GM21737 (cell line): ENCODE results near the gene CHCHD1.
"Not testable (repeated sequence)": the region's sequence is repeated elsewhere in the genome, so short reads cannot be mapped to it uniquely, and the experiment has no call there.

Experiments
- ATAC-seq: cut with Tn5 transposase; IDR thresholded peaks from one replicate; pipeline ENCODE4 v1.9.1; 2021; ENCODE audit warnings: mild to moderate bottlenecking, moderate library complexity; ENCODE audit not compliant: unreplicated experiment

CHCHD1 gene

DNA sequence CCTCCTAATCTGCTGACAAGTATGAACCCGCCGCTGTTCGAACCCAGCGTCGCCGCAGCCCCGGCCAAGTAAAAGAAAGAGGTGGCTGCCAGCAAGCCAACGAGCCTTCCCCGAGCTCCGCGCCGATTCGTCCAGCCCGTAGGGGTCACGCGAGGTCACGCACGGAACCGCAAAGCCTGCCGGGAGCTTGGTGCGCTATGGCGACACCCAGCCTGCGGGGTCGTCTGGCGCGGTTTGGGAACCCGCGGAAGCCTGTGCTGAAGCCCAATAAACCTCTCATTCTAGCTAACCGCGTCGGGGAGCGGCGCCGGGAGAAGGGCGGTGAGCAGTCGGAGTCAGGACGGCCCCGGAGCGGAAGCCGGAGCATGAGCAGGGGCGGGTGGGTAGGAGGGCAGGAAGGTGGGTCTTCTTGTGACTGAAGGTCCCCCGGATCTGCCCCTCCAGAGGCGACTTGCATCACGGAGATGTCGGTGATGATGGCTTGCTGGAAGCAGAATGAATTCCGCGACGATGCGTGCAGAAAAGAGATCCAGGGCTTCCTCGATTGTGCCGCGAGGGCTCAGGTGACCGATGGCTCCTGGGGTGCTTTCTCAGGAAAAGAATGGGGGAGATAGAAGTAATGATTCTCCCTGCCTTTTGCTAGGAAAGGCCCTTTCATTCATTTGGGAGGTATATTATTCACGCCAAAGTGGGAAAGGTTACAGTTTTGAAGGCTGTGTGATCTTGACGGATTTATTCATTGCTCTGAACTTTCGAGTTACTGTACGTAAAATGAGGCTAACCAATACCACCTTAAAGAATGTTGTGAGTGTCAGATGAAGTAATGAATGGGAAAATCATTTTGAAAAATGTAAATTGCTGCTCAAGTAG lies at the start of gene CHCHD1:
CHCHD1 (plus strand) TSS at position 170 of the 870 bp plus-strand sequence; CDS start at position 198, 28 bp downstream.
- peak; percentile 42 for ATAC-seq

GRCh38 chr10:73732426-73732825 lies 49.4 kb upstream of the CHCHD1 start:
- no peak for ATAC-seq

DNA sequence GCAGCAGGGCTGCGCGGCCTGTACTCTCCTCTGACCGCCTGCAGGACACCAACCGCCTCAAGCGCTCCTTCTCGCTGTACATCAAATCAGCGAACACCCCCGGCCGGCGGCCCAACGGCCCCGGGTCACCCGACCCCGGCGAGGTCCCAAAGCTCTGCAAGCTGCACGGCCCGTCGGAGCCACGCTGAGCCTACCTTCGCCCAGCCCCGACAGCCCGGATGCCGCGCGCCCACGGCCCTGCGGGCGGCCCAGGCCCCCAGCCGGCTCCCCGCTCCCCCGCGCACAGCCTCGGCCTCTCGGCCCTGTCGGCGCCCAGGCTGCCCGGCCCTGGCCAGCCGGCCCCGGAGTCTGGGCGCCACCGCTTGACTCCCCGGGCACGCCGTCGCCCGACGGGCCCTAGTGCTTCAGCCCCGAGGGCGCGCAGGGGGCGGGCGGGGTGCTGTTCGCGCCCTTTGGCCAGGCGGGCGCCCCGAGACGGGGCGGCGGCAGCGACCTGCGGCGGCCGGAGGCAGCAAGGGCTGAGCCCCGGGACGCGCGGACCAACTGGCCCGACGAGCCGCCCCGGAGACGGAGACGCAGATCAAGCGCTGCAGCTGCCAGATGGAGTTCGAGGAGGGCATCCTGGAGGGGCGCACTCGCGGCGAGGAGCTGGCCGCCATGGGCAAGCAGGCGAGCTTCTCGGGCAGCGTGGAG lies 48.8 kb upstream of the CHCHD1 start:
- ATAC-seq, result no peak

GRCh38 chr10:73734028-73734720 lies 47.7 kb upstream of the CHCHD1 start:
- ATAC-seq, result no peak

DNA sequence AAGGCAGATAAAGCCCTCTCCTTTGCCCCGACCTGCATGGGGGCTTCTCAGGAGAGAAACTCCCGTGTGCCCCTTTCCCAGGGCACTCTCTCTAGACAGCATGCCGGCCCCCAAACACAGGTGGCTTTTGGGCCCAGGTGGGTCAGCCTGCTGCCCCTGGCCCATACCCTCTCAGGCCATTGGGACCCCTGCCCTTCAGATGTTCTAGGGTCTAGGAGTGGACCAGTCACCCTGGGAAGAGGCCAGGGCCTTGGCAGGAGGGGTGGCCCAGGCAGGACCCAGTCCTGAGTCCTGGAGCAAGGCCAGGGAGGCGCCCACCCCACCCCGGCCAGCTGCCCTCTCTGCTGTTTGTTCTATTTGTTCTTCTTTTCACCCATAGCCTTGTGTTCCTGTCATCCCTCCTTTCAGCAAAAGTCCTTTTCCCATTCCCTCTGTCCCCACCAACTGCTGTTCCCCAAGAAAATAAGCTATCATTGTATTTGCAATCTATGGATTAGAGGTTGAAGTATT lies 47.0 kb upstream of the CHCHD1 start:
- ATAC-seq, result no peak

DNA sequence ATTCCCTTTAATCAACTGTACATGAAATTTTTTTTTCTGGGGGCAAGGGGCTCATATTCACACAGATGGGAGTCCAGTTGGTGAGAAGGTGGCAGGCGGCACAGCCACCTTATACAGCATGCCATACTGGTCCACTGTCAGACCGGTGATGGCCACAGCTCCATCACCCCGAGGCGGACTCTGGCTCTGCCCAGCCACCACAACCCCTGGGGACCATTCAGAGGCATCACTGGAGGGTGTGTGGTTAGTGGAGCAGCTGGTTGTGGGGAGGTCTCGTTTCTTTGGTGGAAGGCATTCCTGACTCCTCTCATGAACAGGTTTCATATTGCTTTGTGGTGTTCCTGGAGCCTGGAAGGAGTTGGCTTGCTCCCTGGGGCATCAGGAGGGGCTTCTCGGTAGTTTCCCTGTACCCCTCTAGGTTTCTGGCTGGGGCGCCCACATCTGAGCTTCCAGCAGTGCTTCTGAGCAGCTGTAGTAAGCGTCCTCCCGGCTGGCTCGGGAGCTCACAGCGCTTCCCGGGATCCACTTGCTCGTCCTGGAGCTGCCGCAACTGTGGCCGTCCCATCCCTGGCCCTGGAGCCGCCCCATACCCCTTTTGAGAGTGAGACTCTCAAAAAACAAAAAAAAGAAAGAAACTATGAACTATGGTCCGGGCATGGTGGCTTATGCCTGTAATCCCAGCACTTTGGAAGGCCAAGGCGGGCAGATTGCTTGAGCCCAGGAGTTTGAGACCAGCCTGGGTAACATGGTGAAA lies 41.2 kb upstream of the CHCHD1 start:
- ATAC-seq, result not testable (repeated sequence)

GRCh38 chr10:73742454-73742734 lies 39.5 kb upstream of the CHCHD1 start:
- ATAC-seq, result no peak

DNA sequence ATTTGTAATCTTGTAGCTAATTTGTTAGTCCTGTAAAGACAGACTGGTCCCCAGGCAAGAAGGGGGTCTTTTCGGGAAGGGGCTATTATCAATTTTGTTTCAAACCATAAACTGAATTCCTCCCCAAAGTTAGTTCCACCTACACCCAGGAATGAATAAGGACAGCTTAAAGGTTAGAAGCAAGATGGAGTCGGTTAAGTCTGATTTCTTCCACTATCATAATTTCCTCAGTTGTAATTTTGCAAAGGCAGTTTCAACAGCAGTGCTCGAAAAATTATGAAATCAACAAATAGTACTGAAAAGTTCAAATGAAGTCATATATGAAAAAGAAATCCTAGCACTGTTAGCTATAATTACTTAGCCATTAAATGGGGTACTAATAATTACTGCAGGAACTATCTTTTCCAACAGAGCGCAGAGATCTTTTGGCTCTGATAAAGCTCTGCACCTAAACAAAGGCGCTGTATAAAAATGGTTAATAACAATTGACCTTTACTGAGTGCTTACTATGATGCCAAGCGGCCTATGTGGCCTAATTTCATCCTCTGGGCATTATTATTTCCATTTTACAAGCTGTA lies 38.4 kb upstream of the CHCHD1 start:
- no peak for ATAC-seq

DNA sequence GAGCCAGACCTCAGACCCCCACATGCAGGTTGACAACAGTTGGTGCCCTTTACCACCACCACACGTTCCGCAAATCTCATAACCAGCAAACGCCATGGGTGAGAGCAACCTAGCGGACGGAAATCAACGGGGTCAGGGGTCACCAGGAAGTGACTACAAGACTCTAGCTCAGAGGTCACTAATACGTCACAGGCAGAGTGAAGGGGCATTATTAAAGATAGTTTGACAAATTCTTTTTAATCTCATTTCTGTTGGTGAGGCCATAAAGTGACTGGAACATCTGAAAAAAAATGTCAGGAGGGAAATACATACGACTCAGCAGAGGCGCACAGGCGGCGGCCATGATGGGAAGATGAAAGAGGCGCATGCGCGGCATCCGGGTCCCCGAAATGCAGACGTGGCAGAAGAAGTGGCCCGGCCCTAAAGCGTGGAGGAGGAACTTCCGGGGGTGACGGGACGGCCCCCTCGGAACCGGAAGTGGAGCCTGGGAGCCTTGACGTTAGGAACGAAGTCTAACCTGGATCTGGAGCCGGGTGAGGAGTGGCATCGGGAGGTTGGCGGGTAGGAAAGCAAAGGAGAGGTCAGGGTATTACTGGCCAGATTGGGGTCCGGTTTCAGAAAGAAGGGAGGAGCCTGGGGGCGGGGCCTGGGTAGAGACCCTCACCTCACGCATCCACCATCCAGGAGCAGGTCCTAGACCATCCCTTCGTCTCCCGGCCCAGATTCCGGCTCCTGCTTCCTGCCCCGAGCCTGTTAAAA lies 37.8 kb upstream of the CHCHD1 start, which contains the start of gene SEC24C:
SEC24C (plus strand) TSS at position 468 of the 759 bp plus-strand sequence. CDS start 2,461 bp downstream, outside the sequence.
- ATAC-seq, result peak; percentile 85

DNA sequence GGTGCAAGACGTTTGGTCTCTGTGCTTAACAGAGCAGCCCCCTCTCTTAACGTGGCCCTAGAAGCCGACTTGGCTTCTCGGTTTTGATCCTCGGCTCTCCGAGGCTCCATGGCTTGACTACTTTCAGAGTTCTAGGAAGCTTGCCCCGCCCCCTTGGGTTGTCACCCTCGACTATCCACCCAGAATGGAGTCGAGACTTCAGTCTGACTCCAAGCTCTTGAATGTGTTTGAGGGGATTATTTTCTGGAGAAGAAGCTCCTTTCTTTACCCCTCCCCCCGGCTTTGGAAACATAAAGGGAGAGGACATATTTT lies 37.2 kb upstream of the CHCHD1 start:
- ATAC-seq, result peak; percentile 31

- ATAC-seq, result no peak
These were observed 35.1 kb upstream of the CHCHD1 start for GRCh38 chr10:73746721-73747120.

GRCh38 chr10:73750819-73751218 lies 31.0 kb upstream of the CHCHD1 start:
- ATAC-seq, result no peak

DNA sequence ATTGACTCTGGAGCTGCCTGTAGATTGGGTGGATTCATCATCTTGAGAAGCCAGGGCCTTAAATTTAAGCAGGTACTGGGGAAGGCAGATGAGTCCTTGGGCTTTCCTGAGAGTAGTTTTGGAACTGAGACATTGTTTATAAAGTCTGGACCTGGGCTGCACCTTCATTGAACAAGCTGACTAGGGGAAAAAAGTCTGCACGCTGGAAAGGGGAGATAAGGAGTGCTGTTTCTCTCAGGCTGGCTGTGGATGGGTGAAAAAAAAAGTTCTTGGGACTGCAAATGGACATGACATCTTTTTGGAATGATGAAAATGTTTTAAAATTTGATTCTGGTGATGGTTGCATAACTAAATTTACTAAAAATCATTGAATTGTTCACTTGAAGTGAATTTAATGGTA lies 25.7 kb upstream of the CHCHD1 start:
- ATAC-seq, result no peak

DNA sequence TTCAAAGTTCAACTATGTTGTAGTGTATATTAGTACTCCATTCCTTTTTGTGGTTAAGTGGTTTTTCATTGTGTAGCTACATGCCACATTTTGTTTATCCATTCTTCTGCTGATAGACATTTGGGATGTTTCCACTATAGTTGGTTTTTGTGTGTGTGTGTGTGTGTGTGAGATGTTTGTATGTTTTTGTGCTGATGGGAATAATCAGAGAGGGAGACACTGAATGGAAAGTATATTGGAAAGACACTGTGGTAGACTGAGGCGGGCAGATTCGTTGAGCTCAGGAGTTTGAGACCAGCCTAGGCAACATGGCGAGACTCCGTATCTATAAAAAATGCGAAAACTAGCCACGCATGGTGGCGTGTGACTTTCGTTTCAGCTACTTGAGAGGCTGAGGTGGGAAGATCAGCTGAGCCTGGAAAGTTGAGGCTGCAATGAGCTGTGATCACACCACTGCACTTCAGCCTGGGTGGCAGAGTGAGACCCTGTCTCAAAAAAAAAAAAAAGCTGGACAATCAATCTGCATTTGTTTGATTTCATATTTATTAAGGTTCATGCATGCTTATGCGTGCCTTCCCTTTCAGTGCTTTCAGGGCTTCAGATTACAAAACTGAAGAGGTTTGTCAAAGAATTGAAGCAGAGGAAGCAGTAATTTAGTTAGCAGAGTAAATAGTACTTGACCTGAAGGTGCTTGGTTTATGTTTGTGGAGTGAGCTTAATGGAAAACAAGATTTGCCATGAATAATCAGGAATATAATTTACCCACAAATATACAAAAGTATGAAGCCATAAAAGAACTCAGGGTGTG lies 22.9 kb upstream of the CHCHD1 start:
- no peak for ATAC-seq

DNA sequence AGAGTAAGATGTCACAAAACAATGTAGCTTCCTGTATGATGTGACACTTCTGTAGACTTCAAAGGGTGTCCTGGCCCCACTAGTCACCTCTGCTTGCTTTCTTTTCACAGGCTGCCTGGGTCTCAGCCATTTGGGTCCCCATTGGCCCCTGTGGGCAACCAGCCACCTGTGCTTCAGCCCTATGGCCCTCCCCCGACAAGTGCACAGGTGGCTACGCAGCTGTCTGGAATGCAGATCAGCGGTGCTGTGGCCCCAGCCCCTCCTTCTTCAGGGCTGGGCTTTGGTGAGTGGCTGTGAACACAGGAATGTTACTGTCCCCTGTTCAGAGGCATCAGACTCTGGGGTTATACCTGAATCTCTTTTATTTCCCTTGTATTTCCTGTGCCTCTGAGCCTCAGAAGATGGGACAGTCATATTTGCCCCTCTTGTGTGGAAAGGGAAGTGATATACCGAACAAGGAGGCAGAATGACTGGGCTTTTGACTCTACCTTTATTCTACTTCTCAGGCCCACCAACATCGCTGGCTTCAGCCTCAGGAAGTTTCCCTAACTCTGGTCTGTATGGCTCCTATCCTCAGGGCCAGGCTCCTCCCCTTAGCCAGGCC lies 22.2 kb upstream of the CHCHD1 start:
- no peak for ATAC-seq

GRCh38 chr10:73761781-73762180 lies 20.1 kb upstream of the CHCHD1 start:
- no peak for ATAC-seq

DNA sequence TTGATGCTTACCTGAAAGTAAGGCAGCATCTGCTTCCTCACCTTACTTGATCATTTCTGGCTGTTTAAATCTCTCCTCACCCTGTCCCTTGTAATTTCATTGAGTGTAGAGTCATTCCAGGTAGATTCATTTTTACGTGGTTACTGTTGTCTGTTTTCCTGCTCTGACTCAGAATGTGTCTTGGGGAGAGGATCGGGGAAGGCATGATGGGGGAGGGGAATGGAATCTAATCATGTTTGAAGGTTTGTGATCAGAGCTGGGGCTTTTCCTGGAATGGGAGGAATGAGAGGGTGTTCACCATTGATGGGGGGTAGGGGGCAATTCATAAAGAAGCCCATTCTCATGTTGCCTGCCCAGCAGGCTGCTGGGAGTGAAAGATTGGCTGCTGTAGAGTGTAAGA lies 18.9 kb upstream of the CHCHD1 start:
- ATAC-seq, result no peak

- no peak for ATAC-seq
These were observed 18.5 kb upstream of the CHCHD1 start for GRCh38 chr10:73763343-73763742.

GRCh38 chr10:73765066-73765465 lies 16.8 kb upstream of the CHCHD1 start:
- no peak for ATAC-seq
